ENCODE results near the gene BSCL2.

The BSCL2 gene

GRCh38 chr11:62707277-62707861 is at the start of gene BSCL2, which contains the start of gene GNG3:
Gene BSCL2 (minus strand): TSS chr11:62707424. CDS start chr11:62707195, 229 bp downstream.
Gene GNG3 (plus strand): TSS chr11:62707676. CDS start chr11:62708296, 620 bp downstream.
- no peak within 1 kb of the TSS; the same call in 1 of the 2 replicates for H3K9ac ChIP-seq
- peaks cover 54% of the 10 kb centered on the region for H3K4me1 ChIP-seq (ENCODE audit: low read depth, poor library complexity, severe bottlenecking)
- peak within 1 kb of the TSS; percentile 50 for H2AFZ ChIP-seq (ENCODE audit: low read depth)
- peaks cover 9% of the 10 kb centered on the region; the same call in 1 of the 2 replicates for H3K79me2 ChIP-seq (ENCODE audit: insufficient read depth, low read depth)
- H3K27me3 ChIP-seq (ENCODE audit: insufficient read depth, low read depth) = no peaks in the 10 kb centered on the region
- H3K27ac ChIP-seq = no peak within 1 kb of the TSS
- H4K20me1 ChIP-seq (ENCODE audit: insufficient read depth) = no peaks in the 10 kb centered on the region
- TF ChIP-seq CTCF (conservative IDR thresholded peaks at IDR 0.05; ENCODE audit: low read depth, low read length) = no peak
- H3K4me2 ChIP-seq = peak within 1 kb of the TSS; percentile 97
- H3K36me3 ChIP-seq (ENCODE audit: insufficient read depth) = no peaks in the 10 kb centered on the region
- H3K4me3 ChIP-seq (IDR thresholded peaks at IDR 0.05; ENCODE audit: insufficient read depth, low read depth, low read length) = no peak within 1 kb of the TSS

GRCh38 chr11:62755086-62755615 is 47.9 kb upstream of the BSCL2 start:
- peaks cover 5% of the 10 kb centered on the region for H3K4me1 ChIP-seq (ENCODE audit: low read depth, poor library complexity, severe bottlenecking)
- peak overlapping the region; percentile 47; the same call in 1 of the 2 replicates for H3K4me2 ChIP-seq
- no peaks in the 10 kb centered on the region for H3K27me3 ChIP-seq (ENCODE audit: insufficient read depth, low read depth)
- H3K79me2 ChIP-seq (ENCODE audit: insufficient read depth, low read depth) = no peaks in the 10 kb centered on the region
- H4K20me1 ChIP-seq (ENCODE audit: insufficient read depth) = no peaks in the 10 kb centered on the region
- H3K36me3 ChIP-seq (ENCODE audit: insufficient read depth) = no peaks in the 10 kb centered on the region
- no peak for TF ChIP-seq CTCF (conservative IDR thresholded peaks at IDR 0.05; ENCODE audit: low read depth, low read length)
- no peak overlapping the region for H3K27ac ChIP-seq
- no peak overlapping the region; the same call in 1 of the 2 replicates for H2AFZ ChIP-seq (ENCODE audit: low read depth)
- H3K9ac ChIP-seq = no peak overlapping the region
- no peak overlapping the region for H3K4me3 ChIP-seq (IDR thresholded peaks at IDR 0.05; ENCODE audit: insufficient read depth, low read depth, low read length)

GRCh38 chr11:62753736-62754603 is 46.7 kb upstream of the BSCL2 start, which contains the start of gene ZBTB3:
Gene ZBTB3 (minus strand): TSS chr11:62754160. CDS start chr11:62753664, 496 bp downstream.
- Histone ChIP-seq H3K27me3 (ENCODE audit: insufficient read depth, low read depth) (no peaks in the 10 kb centered on the region), H2AFZ (ENCODE audit: low read depth) (peak within 1 kb of the TSS; percentile 80), H3K9ac (peak within 1 kb of the TSS; percentile 38; the same call in 1 of the 2 replicates), H3K4me1 (ENCODE audit: low read depth, poor library complexity, severe bottlenecking) (peaks cover 5% of the 10 kb centered on the region), H4K20me1 (ENCODE audit: insufficient read depth) (no peaks in the 10 kb centered on the region), H3K4me2 (peak within 1 kb of the TSS; percentile 64), H3K36me3 (ENCODE audit: insufficient read depth) (no peaks in the 10 kb centered on the region), H3K27ac (peak within 1 kb of the TSS; percentile 39; the same call in 1 of the 2 replicates), H3K79me2 (ENCODE audit: insufficient read depth, low read depth) (no peaks in the 10 kb centered on the region), H3K4me3 (IDR thresholded peaks at IDR 0.05; ENCODE audit: insufficient read depth, low read depth, low read length) (no peak within 1 kb of the TSS)
- no peak for TF ChIP-seq CTCF (conservative IDR thresholded peaks at IDR 0.05; ENCODE audit: low read depth, low read length)

GRCh38 chr11:62752994-62753735 is 45.9 kb upstream of the BSCL2 start:
- no peaks in the 10 kb centered on the region for H3K27me3 ChIP-seq (ENCODE audit: insufficient read depth, low read depth)
- no peaks in the 10 kb centered on the region for H4K20me1 ChIP-seq (ENCODE audit: insufficient read depth)
- H3K4me2 ChIP-seq = peak overlapping the region; percentile 64
- peaks cover 5% of the 10 kb centered on the region for H3K4me1 ChIP-seq (ENCODE audit: low read depth, poor library complexity, severe bottlenecking)
- no peaks in the 10 kb centered on the region for H3K79me2 ChIP-seq (ENCODE audit: insufficient read depth, low read depth)
- TF ChIP-seq CTCF (conservative IDR thresholded peaks at IDR 0.05; ENCODE audit: low read depth, low read length) = no peak
- no peak overlapping the region for H3K4me3 ChIP-seq (IDR thresholded peaks at IDR 0.05; ENCODE audit: insufficient read depth, low read depth, low read length)
- H2AFZ ChIP-seq (ENCODE audit: low read depth) = peak overlapping the region; percentile 76; the same call in 1 of the 2 replicates
- H3K36me3 ChIP-seq (ENCODE audit: insufficient read depth) = no peaks in the 10 kb centered on the region
- no peak overlapping the region for H3K9ac ChIP-seq
- 0 out of 2 replicates have a peak overlapping the region, but pooled peaks have one; percentile 39 for H3K27ac ChIP-seq
